Neural cell (in vitro differentiated cells): Measurements from ENCODE around the gene LRMDA.

ENCODE experiments used
- REST ChIP-seq: IDR thresholded peaks from 2 replicates; pipeline ENCODE4 v1.6.1; 2012; ENCODE audit warnings: borderline replicate concordance
- SMC3 ChIP-seq: fragments of 450-650 bp; conservative IDR thresholded peaks from 2 replicates; pipeline ENCODE4 v1.6.1; 2014; ENCODE audit warnings: antibody characterized with exemption, mild to moderate bottlenecking, moderate library complexity; ENCODE audit not compliant: poor library complexity
- TF ChIP-seq, protein P1 (sequence below): fragments of 450-650 bp; IDR thresholded peaks from 2 replicates; pipeline ENCODE4 v1.5.1; 2014; ENCODE audit warnings: antibody characterized with exemption, mild to moderate bottlenecking, moderate library complexity; ENCODE audit not compliant: poor library complexity, severe bottlenecking

DNA sequence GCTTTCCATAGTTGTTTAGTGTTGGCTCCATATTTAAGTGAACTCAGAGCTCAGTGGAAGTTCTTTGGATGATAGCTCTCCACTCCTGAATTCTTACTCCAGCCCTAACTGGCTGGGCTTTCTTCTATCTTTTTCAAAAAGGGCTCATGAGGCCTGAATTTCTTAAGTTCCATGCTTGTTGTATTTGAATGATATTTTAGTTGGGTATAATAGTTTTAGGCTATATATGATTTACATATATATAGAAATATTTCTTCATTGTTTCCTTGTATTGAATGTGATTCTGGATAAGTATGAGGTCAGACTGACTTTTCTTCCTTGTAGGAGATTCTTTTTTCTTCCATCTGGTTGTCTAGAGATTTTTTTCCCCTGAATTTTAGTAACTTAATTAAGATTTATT is 843.5 kb downstream of the LRMDA start:
- TF ChIP-seq, protein P1, sequence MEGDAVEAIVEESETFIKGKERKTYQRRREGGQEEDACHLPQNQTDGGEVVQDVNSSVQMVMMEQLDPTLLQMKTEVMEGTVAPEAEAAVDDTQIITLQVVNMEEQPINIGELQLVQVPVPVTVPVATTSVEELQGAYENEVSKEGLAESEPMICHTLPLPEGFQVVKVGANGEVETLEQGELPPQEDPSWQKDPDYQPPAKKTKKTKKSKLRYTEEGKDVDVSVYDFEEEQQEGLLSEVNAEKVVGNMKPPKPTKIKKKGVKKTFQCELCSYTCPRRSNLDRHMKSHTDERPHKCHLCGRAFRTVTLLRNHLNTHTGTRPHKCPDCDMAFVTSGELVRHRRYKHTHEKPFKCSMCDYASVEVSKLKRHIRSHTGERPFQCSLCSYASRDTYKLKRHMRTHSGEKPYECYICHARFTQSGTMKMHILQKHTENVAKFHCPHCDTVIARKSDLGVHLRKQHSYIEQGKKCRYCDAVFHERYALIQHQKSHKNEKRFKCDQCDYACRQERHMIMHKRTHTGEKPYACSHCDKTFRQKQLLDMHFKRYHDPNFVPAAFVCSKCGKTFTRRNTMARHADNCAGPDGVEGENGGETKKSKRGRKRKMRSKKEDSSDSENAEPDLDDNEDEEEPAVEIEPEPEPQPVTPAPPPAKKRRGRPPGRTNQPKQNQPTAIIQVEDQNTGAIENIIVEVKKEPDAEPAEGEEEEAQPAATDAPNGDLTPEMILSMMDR = no peak
- TF ChIP-seq REST (no peak), SMC3 (no peak)
